GM18873 (cell line): ENCODE data around the gene ERC2.

ENCODE experiments used
- ATAC-seq: cut with Tn5 transposase; IDR thresholded peaks from one replicate; pipeline ENCODE4 v1.9.1; 2021; ENCODE audit warnings: mild to moderate bottlenecking, moderate library complexity, moderate number of reproducible peaks; ENCODE audit not compliant: unreplicated experiment, low FRiP score

ERC2 gene

GRCh38 chr3:55562700-55563099 is 905.6 kb downstream of the ERC2 start:
- no peak for ATAC-seq

GRCh38 chr3:55559500-55560423 is 908.5 kb downstream of the ERC2 start:
- no peak for ATAC-seq

- ATAC-seq, result no peak
Observed at GRCh38 chr3:55558316-55558715, 910.0 kb downstream of the ERC2 start.

DNA sequence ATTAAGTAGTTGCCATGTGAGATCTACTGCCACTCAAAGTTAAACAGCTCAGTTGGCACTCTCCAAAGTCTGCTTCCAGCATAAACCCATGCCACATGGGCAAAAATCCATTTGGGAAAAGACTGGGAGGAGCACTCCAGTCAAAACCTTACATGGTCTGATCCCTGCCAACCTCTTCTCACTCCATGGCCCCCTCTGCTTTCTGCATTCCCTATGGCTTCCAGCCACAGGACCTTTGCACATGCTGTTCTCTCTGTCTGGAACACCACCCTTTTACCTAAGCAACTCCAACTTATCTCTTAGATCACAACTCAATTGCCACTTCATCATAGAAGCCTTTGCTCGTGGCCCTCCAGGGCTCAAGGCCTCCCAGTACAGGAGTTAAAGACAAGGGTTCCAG is 910.7 kb downstream of the ERC2 start:
- ATAC-seq, result no peak

- ATAC-seq, result no peak
Observed at GRCh38 chr3:55556619-55557537, 911.4 kb downstream of the ERC2 start.

GRCh38 chr3:55555873-55556618 is 912.2 kb downstream of the ERC2 start:
- ATAC-seq, result no peak

- no peak for ATAC-seq
Observed at GRCh38 chr3:55554634-55555425, 913.4 kb downstream of the ERC2 start.

- no peak for ATAC-seq
Observed at GRCh38 chr3:55551644-55552043, 916.6 kb downstream of the ERC2 start.

GRCh38 chr3:55549177-55549576 is 919.1 kb downstream of the ERC2 start:
- ATAC-seq, result no peak

- ATAC-seq, result no peak
Observed at GRCh38 chr3:55546866-55547669, 921.2 kb downstream of the ERC2 start.

GRCh38 chr3:55545995-55546394 is 922.3 kb downstream of the ERC2 start:
- ATAC-seq, result no peak

DNA sequence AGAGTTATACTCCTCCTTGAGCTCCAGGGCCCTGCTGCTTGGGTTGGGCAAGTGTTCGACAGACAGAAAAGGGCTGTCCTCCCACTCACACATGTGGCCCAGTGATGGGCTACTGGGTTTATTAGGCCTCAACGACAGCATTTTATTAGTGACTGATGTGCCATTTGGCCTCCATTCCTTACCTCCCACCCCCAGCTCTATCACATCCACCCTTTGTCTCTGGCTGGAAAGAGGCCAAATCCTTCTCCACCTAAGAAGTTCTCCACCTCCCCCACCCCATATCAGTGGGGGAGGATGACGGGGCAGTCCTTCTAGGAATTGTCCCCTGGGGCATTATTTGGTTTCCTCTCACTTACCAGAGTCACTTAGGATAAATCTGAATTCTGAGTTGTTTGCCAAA is 924.0 kb downstream of the ERC2 start:
- no peak for ATAC-seq

DNA sequence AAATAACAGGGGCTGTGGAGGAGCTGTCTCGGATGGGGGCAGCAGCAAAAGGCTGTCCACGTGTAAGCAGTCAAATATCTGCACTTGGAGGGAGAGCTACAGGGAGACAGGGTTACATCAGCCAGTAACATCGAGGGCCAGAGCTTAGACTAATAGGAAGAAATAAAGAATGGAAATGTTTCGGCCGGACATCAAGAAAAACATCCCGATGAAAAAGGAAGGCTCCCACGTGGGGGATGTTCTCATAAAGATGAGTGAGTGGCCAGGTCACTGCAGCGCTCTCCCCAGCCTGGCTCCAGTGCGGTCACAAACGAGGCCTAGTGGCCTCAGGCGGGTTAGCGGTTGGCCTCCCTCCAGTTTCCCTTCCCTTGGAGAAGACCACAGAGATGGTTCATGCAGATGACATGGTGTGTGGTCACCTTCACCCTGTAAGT is 925.1 kb downstream of the ERC2 start:
- no peak for ATAC-seq

DNA sequence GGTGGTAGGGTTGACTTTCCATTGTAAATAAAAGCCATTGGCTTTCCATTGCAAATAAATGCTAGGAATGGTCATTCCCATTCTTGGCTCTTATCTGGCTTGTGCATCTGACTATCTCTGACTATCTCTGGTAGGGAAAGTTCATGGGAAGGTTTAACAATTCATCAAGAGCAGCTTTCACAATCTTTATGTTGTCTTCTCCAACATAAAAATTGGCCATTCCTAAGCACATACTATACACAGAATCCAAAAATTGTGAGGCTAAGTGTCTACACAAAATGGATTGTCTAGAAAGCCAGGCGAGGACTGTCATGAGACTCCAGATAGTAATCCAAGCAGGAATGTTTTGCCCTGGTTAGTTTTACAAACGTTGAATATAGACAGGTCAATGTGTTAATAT is 926.8 kb downstream of the ERC2 start:
- ATAC-seq, result no peak

DNA sequence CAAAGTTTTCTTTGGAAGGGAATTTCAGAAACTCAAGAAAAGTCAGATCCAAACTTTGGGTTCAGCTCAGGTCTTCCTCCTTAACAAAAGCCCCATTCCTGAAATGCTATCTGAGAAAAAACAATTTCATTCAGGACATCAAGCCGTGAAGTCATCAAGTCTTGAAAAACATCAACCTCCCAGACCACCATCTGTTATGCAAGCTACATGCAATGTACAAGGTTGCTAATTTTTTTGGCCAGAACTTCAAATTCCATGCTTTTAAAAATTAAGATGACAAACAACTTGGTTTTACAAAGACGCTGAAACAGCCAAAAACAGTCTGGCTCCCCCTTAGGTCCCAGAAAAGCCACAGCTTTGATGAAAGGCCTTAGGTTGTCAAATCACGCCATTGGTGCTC is 927.3 kb downstream of the ERC2 start:
- no peak for ATAC-seq

- ATAC-seq, result no peak
Observed at GRCh38 chr3:55540579-55540978, 927.7 kb downstream of the ERC2 start.

GRCh38 chr3:55538158-55538557 is 930.1 kb downstream of the ERC2 start:
- no peak for ATAC-seq

DNA sequence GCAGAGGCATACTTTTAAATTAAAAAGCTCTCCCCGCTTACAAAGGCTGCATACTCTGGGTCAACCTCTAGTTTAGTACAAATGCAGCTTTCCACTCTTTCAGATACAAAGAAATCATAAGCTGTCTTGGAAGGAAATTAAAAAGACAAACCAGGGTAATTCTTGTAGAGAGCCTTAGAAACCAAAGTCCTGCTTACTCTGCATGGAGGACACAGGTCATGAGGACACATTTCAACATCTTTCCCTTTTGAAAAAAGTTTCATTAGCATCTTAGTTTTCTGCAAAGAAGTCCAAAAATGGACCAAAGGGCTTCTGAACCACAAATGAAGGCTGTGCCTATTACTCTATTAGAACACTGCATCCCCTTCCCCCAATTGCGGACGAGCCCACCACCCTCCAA is 930.7 kb downstream of the ERC2 start:
- no peak for ATAC-seq

DNA sequence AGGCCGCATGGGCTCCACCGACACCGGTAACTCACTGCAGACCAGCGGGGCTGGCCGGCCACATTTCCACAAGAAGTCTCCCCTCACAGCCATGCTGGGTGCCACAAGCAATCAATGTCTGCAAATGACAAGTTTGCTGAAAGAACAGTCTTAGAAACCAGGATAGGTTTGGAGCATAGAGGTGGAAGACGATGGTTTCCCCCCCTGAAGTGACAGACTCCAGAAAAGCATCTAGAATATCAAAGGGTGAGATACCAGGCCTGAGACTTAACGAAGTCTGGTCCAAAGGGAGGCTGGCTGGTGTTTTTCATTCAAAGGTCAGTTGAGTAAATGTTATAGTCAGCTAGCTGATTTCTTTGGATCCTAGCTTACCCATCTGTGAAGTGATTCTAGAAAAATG is 931.1 kb downstream of the ERC2 start:
- no peak for ATAC-seq
